Measurements from ENCODE around the gene LIMS1. TPM values are rescaled to one million over a fixed set of nuclear protein-coding genes. Genes with fewer than 3 reads are reported as not detected.

Gene LIMS1
- total and polyA plus RNA-seq, 2 donors (not counting 1 experiment from before 2014, with no cell fraction given): 14.0 to 22.1 TPM

DNA sequence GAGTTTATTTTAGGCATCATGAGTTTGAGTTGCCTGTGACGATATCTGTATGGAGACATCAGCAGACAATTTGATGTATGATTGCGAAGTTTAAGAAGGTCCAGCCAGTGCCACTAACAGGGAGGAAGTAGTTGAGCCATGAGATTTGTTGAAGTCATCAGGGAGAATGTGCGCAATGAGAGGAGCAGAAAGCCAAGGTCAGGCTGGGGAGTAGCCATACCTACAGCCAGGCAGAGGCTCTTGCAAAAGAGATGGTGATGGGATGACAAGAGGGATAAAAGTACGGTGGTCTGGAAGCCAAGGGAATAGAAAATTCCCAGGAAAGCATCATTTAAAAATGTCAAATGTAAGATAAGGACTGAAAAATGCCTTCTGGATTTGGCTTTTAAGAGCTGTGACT, 51.2 kb downstream of the LIMS1 start:
- ChIA-PET POLR2A (no interaction called here), CTCF (interaction anchor here (2.0 to 4.0 kb wide), 5 partner anchors 8 to 52 kb away, joined by 7 to 31 read pairs (median 21); no protein-coding TSS in a partner anchor)
- H3K9me3 ChIP-seq (ENCODE audit: control extremely low read depth in 1 of 3, control insufficient read depth in 2 of 3, insufficient read depth in 1 of 3, low read length in 2 of 3): no peaks in the 10 kb centered on the region
- H3K79me2 ChIP-seq (ENCODE audit: control insufficient read depth, insufficient read depth, low read length): peaks cover 38% of the 10 kb centered on the region
- peaks cover 35 to 39% of the 10 kb centered on the region in 2 donors for H3K4me1 ChIP-seq (ENCODE audit: control insufficient read depth in 2 of 2, insufficient read depth in 2 of 2, low read length in 2 of 2)
- H3K4me3 Mint-ChIP-seq: no peak overlapping the region
- peaks cover 58% of the 10 kb centered on the region for H3K4me1 Mint-ChIP-seq
- intact Hi-C loops (cut with micrococcal nuclease): loop anchor here (10.0 kb wide), 2 partner anchors 111 to 1011 kb away; no protein-coding TSS in a partner anchor
- WGBS (ENCODE audit: insufficient coverage): 100% methylated on average over 4 of the region's 4 CpGs
- no peak overlapping the region for H3K27ac Mint-ChIP-seq
- H4K20me1 ChIP-seq (ENCODE audit: control insufficient read depth, insufficient read depth, low read length, poor library complexity, severe bottlenecking): peaks cover 8% of the 10 kb centered on the region
- no peaks in the 10 kb centered on the region for H3K27me3 ChIP-seq (replicated peaks in 1 of 4; ENCODE audit: control extremely low read depth in 1 of 4, control insufficient read depth in 3 of 4, insufficient read depth in 4 of 4, low read length in 3 of 4)
- H3K4me2 ChIP-seq (replicated peaks; ENCODE audit: low read depth, low read length, poor library complexity, severe bottlenecking): no peak overlapping the region
- H2AFZ ChIP-seq (ENCODE audit: insufficient read depth, low read depth, low read length, poor library complexity, severe bottlenecking): no peak overlapping the region
- no peaks in the 10 kb centered on the region for H3K36me3 ChIP-seq (replicated peaks in 1 of 2; ENCODE audit: control extremely low read depth in 1 of 2, control insufficient read depth in 1 of 2, extremely low read depth in 1 of 2, insufficient read depth in 2 of 2, low read length in 1 of 2)
- H3K9ac ChIP-seq (ENCODE audit: low read length): no peak overlapping the region
- H3K27ac ChIP-seq (ENCODE audit: low read length in 2 of 2): no peak overlapping the region
- DNase-seq (no peak), ATAC-seq (ENCODE audit: low read depth) (no peak)
- no peak for TF ChIP-seq EZH2 (IDR thresholded peaks at IDR 0.05; ENCODE audit: borderline replicate concordance, insufficient read depth, low read depth, low read length, poor library complexity, severe bottlenecking)
- TF ChIP-seq, protein P1, sequence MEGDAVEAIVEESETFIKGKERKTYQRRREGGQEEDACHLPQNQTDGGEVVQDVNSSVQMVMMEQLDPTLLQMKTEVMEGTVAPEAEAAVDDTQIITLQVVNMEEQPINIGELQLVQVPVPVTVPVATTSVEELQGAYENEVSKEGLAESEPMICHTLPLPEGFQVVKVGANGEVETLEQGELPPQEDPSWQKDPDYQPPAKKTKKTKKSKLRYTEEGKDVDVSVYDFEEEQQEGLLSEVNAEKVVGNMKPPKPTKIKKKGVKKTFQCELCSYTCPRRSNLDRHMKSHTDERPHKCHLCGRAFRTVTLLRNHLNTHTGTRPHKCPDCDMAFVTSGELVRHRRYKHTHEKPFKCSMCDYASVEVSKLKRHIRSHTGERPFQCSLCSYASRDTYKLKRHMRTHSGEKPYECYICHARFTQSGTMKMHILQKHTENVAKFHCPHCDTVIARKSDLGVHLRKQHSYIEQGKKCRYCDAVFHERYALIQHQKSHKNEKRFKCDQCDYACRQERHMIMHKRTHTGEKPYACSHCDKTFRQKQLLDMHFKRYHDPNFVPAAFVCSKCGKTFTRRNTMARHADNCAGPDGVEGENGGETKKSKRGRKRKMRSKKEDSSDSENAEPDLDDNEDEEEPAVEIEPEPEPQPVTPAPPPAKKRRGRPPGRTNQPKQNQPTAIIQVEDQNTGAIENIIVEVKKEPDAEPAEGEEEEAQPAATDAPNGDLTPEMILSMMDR (IDR thresholded peaks at IDR 0.05): no peak
- H3K4me3 ChIP-seq (ENCODE audit: control extremely low read depth in 1 of 5, extremely low read depth in 1 of 5, insufficient read depth in 1 of 5, low read depth in 2 of 5, low read length in 4 of 5): no peak overlapping the region
- no peaks in the 10 kb centered on the region for H3K27me3 Mint-ChIP-seq
- no peaks in the 10 kb centered on the region for H3K9me3 Mint-ChIP-seq (ENCODE audit: insufficient read depth)

DNA sequence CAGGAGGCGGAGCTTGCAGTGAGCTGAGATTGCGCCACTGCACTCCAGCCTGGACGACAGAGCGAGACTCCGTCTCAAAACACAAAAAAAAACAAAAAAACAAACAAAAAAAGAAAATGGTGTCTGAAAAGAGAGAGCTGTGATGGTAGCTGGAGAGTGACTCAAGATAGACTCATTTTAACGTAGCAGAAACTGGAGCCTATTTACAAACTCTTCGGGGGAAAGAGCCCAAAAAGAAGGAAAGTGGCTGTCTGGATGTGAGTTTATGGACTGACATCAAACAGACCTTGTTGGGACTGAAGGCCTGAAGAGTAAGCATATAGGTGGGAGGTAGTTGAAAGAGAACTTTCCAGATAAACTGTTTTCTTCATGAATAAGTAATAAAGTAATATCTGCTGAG, 51.8 kb downstream of the LIMS1 start:
- no peaks in the 10 kb centered on the region for H3K27me3 ChIP-seq (replicated peaks in 1 of 4; ENCODE audit: control extremely low read depth in 1 of 4, control insufficient read depth in 3 of 4, insufficient read depth in 4 of 4, low read length in 3 of 4)
- Mint-ChIP-seq H3K27me3 (no peaks in the 10 kb centered on the region), H3K27ac (no peak overlapping the region), H3K4me1 (peaks cover 58% of the 10 kb centered on the region), H3K4me3 (no peak overlapping the region), H3K9me3 (ENCODE audit: insufficient read depth) (no peaks in the 10 kb centered on the region)
- peaks cover 45% of the 10 kb centered on the region for H3K79me2 ChIP-seq (ENCODE audit: control insufficient read depth, insufficient read depth, low read length)
- no peaks in the 10 kb centered on the region for H3K9me3 ChIP-seq (ENCODE audit: control extremely low read depth in 1 of 3, control insufficient read depth in 2 of 3, insufficient read depth in 1 of 3, low read length in 2 of 3)
- no peak overlapping the region for H3K4me2 ChIP-seq (replicated peaks; ENCODE audit: low read depth, low read length, poor library complexity, severe bottlenecking)
- ATAC-seq (ENCODE audit: low read depth) (no peak), DNase-seq (no peak)
- no peak overlapping the region for H3K4me3 ChIP-seq (ENCODE audit: control extremely low read depth in 1 of 5, extremely low read depth in 1 of 5, insufficient read depth in 1 of 5, low read depth in 2 of 5, low read length in 4 of 5)
- peaks cover 39 to 41% of the 10 kb centered on the region in 2 donors for H3K4me1 ChIP-seq (ENCODE audit: control insufficient read depth in 2 of 2, insufficient read depth in 2 of 2, low read length in 2 of 2)
- no peak for TF ChIP-seq EZH2 (IDR thresholded peaks at IDR 0.05; ENCODE audit: borderline replicate concordance, insufficient read depth, low read depth, low read length, poor library complexity, severe bottlenecking)
- TF ChIP-seq, protein P1 (IDR thresholded peaks at IDR 0.05): no peak
- ChIA-PET CTCF (interaction anchor here (0.9 to 4.0 kb wide), 3 partner anchors 18 to 51 kb away, joined by 3 to 20 read pairs (median 4); no protein-coding TSS in a partner anchor), POLR2A (no interaction called here)
- H2AFZ ChIP-seq (ENCODE audit: insufficient read depth, low read depth, low read length, poor library complexity, severe bottlenecking): no peak overlapping the region
- H3K36me3 ChIP-seq (replicated peaks in 1 of 2; ENCODE audit: control extremely low read depth in 1 of 2, control insufficient read depth in 1 of 2, extremely low read depth in 1 of 2, insufficient read depth in 2 of 2, low read length in 1 of 2): no peaks in the 10 kb centered on the region
- intact Hi-C loops (cut with micrococcal nuclease): loop anchor here (10.0 kb wide), 2 partner anchors 111 to 1011 kb away; no protein-coding TSS in a partner anchor
- no peak overlapping the region for H3K27ac ChIP-seq (ENCODE audit: low read length in 2 of 2)
- no peak overlapping the region for H3K9ac ChIP-seq (ENCODE audit: low read length)
- 100% methylated on average over 1 of the region's 7 CpGs for WGBS (ENCODE audit: insufficient coverage)
- H4K20me1 ChIP-seq (ENCODE audit: control insufficient read depth, insufficient read depth, low read length, poor library complexity, severe bottlenecking): peaks cover 8% of the 10 kb centered on the region

Measured in B cell (primary cell).